ENCODE measurements around the gene DCDC2C. TPM values are rescaled to one million over a fixed set of nuclear protein-coding genes. Genes with fewer than 3 reads are reported as not detected.

Gene DCDC2C
- polyA plus RNA-seq, 1 donor, result 0.33 TPM

- WGBS (ENCODE audit: insufficient coverage, low lambda C conversion rate), result 100% methylated on average over 1 of the region's 9 CpGs
- no peak overlapping the region for H3K4me3 ChIP-seq (ENCODE audit: low read length)
- H3K27me3 ChIP-seq (ENCODE audit: control insufficient read depth, insufficient read depth, low read length), result no peaks in the 10 kb centered on the region
These were observed 145.4 kb downstream of the DCDC2C start for GRCh38 chr2:3848776-3849175.

DNA sequence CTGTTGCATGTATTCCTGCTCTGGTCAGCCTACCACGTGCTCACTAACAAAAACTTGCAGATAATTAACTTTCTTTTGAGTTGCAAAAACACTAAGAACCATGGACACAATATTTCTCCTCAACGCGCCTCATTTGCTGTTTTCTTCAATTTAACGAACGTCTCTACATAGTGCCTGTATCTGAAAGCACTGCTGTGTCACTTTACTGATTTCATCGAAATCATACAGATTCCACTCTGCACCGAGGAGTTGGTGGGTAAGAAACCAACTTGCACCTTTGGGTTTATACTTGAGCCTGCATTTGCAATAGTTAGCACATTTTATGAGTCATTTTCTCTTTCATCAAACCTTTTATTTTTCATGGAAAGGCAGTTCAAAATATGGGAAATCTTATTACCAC, 145.8 kb downstream of the DCDC2C start:
- 89% methylated on average over 2 of the region's 7 CpGs for WGBS (ENCODE audit: insufficient coverage, low lambda C conversion rate)
- H3K27me3 ChIP-seq (ENCODE audit: control insufficient read depth, insufficient read depth, low read length), result no peaks in the 10 kb centered on the region
- no peak overlapping the region for H3K4me3 ChIP-seq (ENCODE audit: low read length)
- no peaks in the 10 kb centered on the region for H3K36me3 ChIP-seq (ENCODE audit: control insufficient read depth, insufficient read depth, low read length)
- DNase-seq, result no peak
- H3K4me1 ChIP-seq (ENCODE audit: control insufficient read depth, insufficient read depth, low read length), result no peaks in the 10 kb centered on the region
- H3K27ac ChIP-seq (ENCODE audit: low read length), result no peak overlapping the region
- H3K9me3 ChIP-seq (ENCODE audit: control insufficient read depth, low read depth, low read length), result peaks cover under 1% of the 10 kb centered on the region

More at GRCh38 chr2:3848776-3849175, 145.4 kb downstream of the DCDC2C start:
- peaks cover 5% of the 10 kb centered on the region for H3K9me3 ChIP-seq (ENCODE audit: control insufficient read depth, low read depth, low read length)
- no peak overlapping the region for H3K27ac ChIP-seq (ENCODE audit: low read length)
- no peak for DNase-seq
- H3K4me1 ChIP-seq (ENCODE audit: control insufficient read depth, insufficient read depth, low read length), result no peaks in the 10 kb centered on the region
- H3K36me3 ChIP-seq (ENCODE audit: control insufficient read depth, insufficient read depth, low read length), result no peaks in the 10 kb centered on the region

- Histone ChIP-seq H3K36me3 (ENCODE audit: control insufficient read depth, insufficient read depth, low read length) (no peaks in the 10 kb centered on the region), H3K9me3 (ENCODE audit: control insufficient read depth, low read depth, low read length) (no peaks in the 10 kb centered on the region), H3K4me3 (ENCODE audit: low read length) (no peak overlapping the region), H3K4me1 (ENCODE audit: control insufficient read depth, insufficient read depth, low read length) (no peaks in the 10 kb centered on the region), H3K27ac (ENCODE audit: low read length) (no peak overlapping the region), H3K27me3 (ENCODE audit: control insufficient read depth, insufficient read depth, low read length) (no peaks in the 10 kb centered on the region)
- no CpG with 5 or more reads among the region's 4 CpGs for WGBS (ENCODE audit: insufficient coverage, low lambda C conversion rate)
- DNase-seq, result no peak
These were observed 154.2 kb downstream of the DCDC2C start for GRCh38 chr2:3857576-3857975.

DNA sequence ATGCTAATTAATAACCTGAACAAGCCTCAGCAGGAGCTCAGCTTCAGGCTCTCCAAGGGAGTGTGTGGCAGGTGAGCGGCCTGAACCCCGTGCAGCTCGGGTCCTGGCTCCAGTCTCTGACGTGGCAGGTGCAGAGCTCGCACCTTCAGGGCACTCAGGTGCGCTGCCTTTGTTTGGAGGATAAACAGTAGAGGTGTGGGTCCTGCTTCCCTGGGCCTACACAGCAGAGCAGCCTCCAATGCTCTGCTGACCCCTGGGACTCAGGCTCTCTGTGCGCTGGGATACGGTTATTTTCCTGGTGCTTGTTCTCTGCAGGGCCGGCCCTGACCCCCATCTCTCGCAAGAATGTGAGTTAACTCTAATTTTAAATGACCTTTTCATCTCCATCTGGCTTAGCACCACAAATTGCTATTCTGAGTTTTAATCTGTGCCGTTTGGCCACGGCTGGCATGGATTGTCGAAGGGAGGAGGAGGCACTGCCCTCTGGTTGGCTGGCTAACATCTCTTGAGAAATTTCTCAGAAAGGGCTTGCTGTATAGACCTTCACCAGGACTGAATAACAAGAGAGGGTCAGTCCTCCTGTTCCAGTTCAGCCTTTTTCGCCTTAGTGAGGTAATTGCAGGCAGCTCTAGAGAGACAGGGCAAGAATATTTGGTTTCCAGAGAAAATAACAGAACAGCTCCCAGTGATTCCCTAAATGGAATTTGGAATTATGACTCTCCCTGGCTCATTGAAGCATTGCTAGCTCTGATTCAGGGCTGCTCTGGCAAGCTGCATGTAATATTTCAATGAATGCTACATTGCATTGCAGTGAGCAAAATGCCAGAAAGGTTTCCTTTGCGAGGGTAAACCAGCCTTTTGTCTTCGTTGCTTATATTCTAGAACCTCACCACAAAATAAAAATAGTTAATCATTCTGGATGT, 161.8 kb downstream of the DCDC2C start:
- Histone ChIP-seq H3K9me3 (ENCODE audit: control insufficient read depth, low read depth, low read length) (no peaks in the 10 kb centered on the region), H3K4me1 (ENCODE audit: control insufficient read depth, insufficient read depth, low read length) (no peaks in the 10 kb centered on the region), H3K36me3 (ENCODE audit: control insufficient read depth, insufficient read depth, low read length) (no peaks in the 10 kb centered on the region), H3K27ac (ENCODE audit: low read length) (no peak overlapping the region), H3K4me3 (ENCODE audit: low read length) (no peak overlapping the region), H3K27me3 (ENCODE audit: control insufficient read depth, insufficient read depth, low read length) (no peaks in the 10 kb centered on the region)
- DNase-seq, result no peak
- no CpG with 5 or more reads among the region's 16 CpGs for WGBS (ENCODE audit: insufficient coverage, low lambda C conversion rate)

GRCh38 chr2:3867469-3867868, 164.1 kb downstream of the DCDC2C start:
- H3K36me3 ChIP-seq (ENCODE audit: control insufficient read depth, insufficient read depth, low read length), result no peaks in the 10 kb centered on the region
- H3K27me3 ChIP-seq (ENCODE audit: control insufficient read depth, insufficient read depth, low read length), result no peaks in the 10 kb centered on the region
- no peaks in the 10 kb centered on the region for H3K9me3 ChIP-seq (ENCODE audit: control insufficient read depth, low read depth, low read length)
- no peak overlapping the region for H3K27ac ChIP-seq (ENCODE audit: low read length)
- WGBS (ENCODE audit: insufficient coverage, low lambda C conversion rate), result 60% methylated on average over 1 of the region's 5 CpGs
- H3K4me1 ChIP-seq (ENCODE audit: control insufficient read depth, insufficient read depth, low read length), result no peaks in the 10 kb centered on the region
- H3K4me3 ChIP-seq (ENCODE audit: low read length), result no peak overlapping the region
- DNase-seq, result no peak

- 100% methylated on average over 1 of the region's 14 CpGs for WGBS (ENCODE audit: insufficient coverage, low lambda C conversion rate)
- H3K4me3 ChIP-seq (ENCODE audit: low read length), result no peak overlapping the region
These were observed 164.8 kb downstream of the DCDC2C start for GRCh38 chr2:3868012-3868805.

DNA sequence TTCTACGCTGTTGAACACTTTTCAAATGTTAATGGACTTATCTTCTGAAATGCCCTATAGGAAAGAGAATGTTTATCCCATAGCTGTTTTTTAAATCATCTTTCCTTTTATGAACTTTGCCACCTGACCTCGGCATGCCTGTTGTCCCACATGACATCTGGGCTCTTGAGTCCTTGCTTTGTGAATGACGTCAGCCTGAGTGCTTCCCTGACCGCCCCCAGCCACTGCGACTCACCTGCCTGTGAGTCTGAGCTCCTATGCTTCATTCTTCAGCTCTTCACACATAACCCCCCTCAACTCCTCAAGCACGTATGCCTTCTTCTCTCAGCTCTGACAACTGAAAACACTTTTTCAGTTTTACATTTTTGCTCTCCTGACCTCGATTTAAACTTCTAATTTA, 166.8 kb downstream of the DCDC2C start:
- Histone ChIP-seq H3K9me3 (ENCODE audit: control insufficient read depth, low read depth, low read length) (no peaks in the 10 kb centered on the region), H3K36me3 (ENCODE audit: control insufficient read depth, insufficient read depth, low read length) (no peaks in the 10 kb centered on the region), H3K4me1 (ENCODE audit: control insufficient read depth, insufficient read depth, low read length) (no peaks in the 10 kb centered on the region), H3K4me3 (ENCODE audit: low read length) (no peak overlapping the region), H3K27me3 (ENCODE audit: control insufficient read depth, insufficient read depth, low read length) (no peaks in the 10 kb centered on the region), H3K27ac (ENCODE audit: low read length) (no peak overlapping the region)
- no CpG with 5 or more reads among the region's 7 CpGs for WGBS (ENCODE audit: insufficient coverage, low lambda C conversion rate)
- no peak for DNase-seq

More at GRCh38 chr2:3868012-3868805, 164.8 kb downstream of the DCDC2C start:
- Histone ChIP-seq H3K27me3 (ENCODE audit: control insufficient read depth, insufficient read depth, low read length) (no peaks in the 10 kb centered on the region), H3K9me3 (ENCODE audit: control insufficient read depth, low read depth, low read length) (no peaks in the 10 kb centered on the region), H3K4me1 (ENCODE audit: control insufficient read depth, insufficient read depth, low read length) (no peaks in the 10 kb centered on the region), H3K36me3 (ENCODE audit: control insufficient read depth, insufficient read depth, low read length) (no peaks in the 10 kb centered on the region), H3K27ac (ENCODE audit: low read length) (no peak overlapping the region)
- no peak for DNase-seq

- no CpG with 5 or more reads among the region's 4 CpGs for WGBS (ENCODE audit: insufficient coverage, low lambda C conversion rate)
- Histone ChIP-seq H3K27me3 (ENCODE audit: control insufficient read depth, insufficient read depth, low read length) (no peaks in the 10 kb centered on the region), H3K27ac (ENCODE audit: low read length) (no peak overlapping the region), H3K4me3 (ENCODE audit: low read length) (no peak overlapping the region), H3K9me3 (ENCODE audit: control insufficient read depth, low read depth, low read length) (no peaks in the 10 kb centered on the region), H3K4me1 (ENCODE audit: control insufficient read depth, insufficient read depth, low read length) (no peaks in the 10 kb centered on the region), H3K36me3 (ENCODE audit: control insufficient read depth, insufficient read depth, low read length) (no peaks in the 10 kb centered on the region)
- DNase-seq, result no peak
These were observed 167.6 kb downstream of the DCDC2C start for GRCh38 chr2:3871002-3871401.

- no peak overlapping the region for H3K4me3 ChIP-seq (ENCODE audit: low read length)
- WGBS (ENCODE audit: insufficient coverage, low lambda C conversion rate), result 100% methylated on average over 1 of the region's 3 CpGs
- no peak for DNase-seq
- H3K27me3 ChIP-seq (ENCODE audit: control insufficient read depth, insufficient read depth, low read length), result no peaks in the 10 kb centered on the region
- no peak overlapping the region for H3K27ac ChIP-seq (ENCODE audit: low read length)
- no peaks in the 10 kb centered on the region for H3K9me3 ChIP-seq (ENCODE audit: control insufficient read depth, low read depth, low read length)
- H3K36me3 ChIP-seq (ENCODE audit: control insufficient read depth, insufficient read depth, low read length), result no peaks in the 10 kb centered on the region
- no peaks in the 10 kb centered on the region for H3K4me1 ChIP-seq (ENCODE audit: control insufficient read depth, insufficient read depth, low read length)
These were observed 169.1 kb downstream of the DCDC2C start for GRCh38 chr2:3872451-3872850.

GRCh38 chr2:3873899-3874298, 170.5 kb downstream of the DCDC2C start:
- no peak overlapping the region for H3K4me3 ChIP-seq (ENCODE audit: low read length)
- no peaks in the 10 kb centered on the region for H3K9me3 ChIP-seq (ENCODE audit: control insufficient read depth, low read depth, low read length)
- H3K27ac ChIP-seq (ENCODE audit: low read length), result no peak overlapping the region
- H3K4me1 ChIP-seq (ENCODE audit: control insufficient read depth, insufficient read depth, low read length), result no peaks in the 10 kb centered on the region
- H3K27me3 ChIP-seq (ENCODE audit: control insufficient read depth, insufficient read depth, low read length), result no peaks in the 10 kb centered on the region
- no peak for DNase-seq
- 40% methylated on average over 1 of the region's 2 CpGs for WGBS (ENCODE audit: insufficient coverage, low lambda C conversion rate)
- H3K36me3 ChIP-seq (ENCODE audit: control insufficient read depth, insufficient read depth, low read length), result no peaks in the 10 kb centered on the region

Measured in large intestine (tissue), 3 donors.